Measurements from ENCODE around the gene POU5F2.

POU5F2 gene

GRCh38 chr5:93741136-93741811 lies at the start of gene POU5F2:
Gene POU5F2 (minus strand): TSS chr5:93741600. CDS start chr5:93741563, 37 bp downstream.
- no peak for DNase-seq

DNA sequence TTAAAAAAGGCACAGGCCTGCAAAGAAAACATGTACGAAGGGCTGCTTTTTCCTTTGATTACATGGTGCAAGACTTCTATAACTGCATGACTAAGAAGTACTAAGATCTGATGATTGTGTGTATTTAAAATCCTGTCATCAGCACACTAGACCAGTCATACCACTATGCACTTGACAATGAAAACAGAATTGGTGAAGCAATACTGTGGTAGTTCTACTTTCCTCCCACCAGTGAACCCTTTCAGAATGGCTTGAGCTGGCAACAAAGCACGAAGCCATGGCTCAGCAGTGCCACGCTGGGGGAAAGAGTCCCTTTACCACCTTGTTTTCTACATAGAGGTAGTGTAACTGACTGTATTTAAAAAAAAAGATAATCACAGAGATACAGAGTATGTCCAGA lies 49.0 kb upstream of the POU5F2 start:
- no peak for DNase-seq

GRCh38 chr5:93789173-93790067 lies 48.0 kb upstream of the POU5F2 start:
- DNase-seq, result no peak

DNA sequence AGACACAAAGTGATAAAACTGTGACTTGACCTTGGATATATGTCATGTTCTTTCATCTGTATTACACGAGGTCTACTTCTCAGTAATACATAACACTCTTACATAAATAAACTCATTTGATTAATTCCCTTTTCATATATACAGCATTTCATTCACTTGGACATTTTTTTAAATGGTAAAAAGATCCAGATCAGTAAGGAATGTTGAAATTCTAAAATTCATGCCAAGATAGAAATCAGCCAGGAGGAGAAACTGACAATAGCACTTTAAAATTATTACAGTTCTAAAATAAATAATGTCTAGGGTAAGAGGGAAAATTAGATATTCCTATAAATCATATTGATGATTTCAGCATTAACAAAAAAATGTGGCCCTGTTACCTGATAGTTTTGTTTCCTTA lies 46.2 kb upstream of the POU5F2 start:
- no peak for DNase-seq

DNA sequence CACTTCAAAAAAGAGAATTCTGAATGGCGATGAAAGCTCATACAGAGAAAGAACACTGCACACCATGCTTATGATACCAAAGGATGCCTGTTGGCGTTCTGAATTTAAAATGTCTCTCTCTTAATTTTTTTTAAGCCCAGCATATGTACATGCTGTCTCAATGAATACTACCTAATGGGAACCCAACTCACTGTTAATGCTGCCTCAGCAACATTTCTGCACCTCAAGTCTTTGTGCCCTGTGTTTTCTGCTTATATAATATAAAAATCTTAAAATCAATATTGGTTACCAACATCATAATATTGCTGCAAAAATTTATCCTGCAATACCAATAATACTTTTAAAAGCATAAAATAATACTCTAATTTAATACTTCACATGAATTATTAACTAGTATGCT lies 44.1 kb upstream of the POU5F2 start:
- DNase-seq, result no peak

GRCh38 chr5:93782978-93783377 lies 41.6 kb upstream of the POU5F2 start:
- DNase-seq, result no peak

- DNase-seq, result no peak
Observed at GRCh38 chr5:93777620-93778019, 36.2 kb upstream of the POU5F2 start.

- DNase-seq, result no peak
Observed at GRCh38 chr5:93756372-93756771, 15.0 kb upstream of the POU5F2 start.

DNA sequence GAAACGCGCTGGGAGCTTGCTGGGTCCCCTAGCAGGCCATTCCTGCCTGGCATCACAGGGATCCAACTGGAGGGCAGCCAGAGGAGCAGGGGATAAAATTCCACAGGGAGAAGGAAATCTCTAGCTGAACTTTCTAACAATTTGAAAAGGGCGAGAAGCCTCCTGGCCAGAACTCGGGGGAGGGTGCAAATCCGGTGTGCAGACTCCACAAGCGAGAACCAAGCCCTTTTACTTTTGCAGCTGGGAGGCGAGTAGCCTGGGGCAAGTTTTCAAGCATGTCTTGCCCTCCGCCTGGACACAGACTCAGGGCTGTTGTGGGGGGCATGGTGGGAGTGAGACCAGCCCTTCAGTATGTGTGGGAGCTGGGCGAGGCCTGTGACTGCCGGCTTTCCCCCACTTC lies 14.3 kb upstream of the POU5F2 start:
- no peak for DNase-seq

GRCh38 chr5:93748875-93749397 lies 7.5 kb upstream of the POU5F2 start:
- DNase-seq, result no peak

GRCh38 chr5:93746406-93747056 lies 5.1 kb upstream of the POU5F2 start:
- DNase-seq, result no peak

DNA sequence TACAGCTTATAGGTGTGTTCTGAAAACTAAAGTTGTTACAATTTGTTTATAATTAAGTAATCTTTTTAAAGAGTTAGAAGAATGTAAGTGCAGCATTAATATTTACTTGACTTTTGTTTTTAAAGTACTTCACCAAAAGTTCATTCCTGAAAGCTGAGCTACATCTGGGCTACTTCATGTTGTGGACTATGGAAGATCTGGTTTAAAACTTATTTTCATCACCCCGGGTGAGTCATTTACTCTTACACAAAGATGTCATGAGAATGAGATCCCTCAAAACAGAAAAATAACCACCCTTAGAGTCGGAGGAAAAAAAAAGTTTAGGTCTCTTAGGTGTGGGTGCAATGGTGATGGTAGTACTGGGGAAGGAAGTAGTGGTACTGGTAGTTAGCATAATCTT lies 5.1 kb downstream of the POU5F2 start:
- DNase-seq, result no peak

GRCh38 chr5:93735378-93735777 lies 6.0 kb downstream of the POU5F2 start:
- DNase-seq, result no peak

DNA sequence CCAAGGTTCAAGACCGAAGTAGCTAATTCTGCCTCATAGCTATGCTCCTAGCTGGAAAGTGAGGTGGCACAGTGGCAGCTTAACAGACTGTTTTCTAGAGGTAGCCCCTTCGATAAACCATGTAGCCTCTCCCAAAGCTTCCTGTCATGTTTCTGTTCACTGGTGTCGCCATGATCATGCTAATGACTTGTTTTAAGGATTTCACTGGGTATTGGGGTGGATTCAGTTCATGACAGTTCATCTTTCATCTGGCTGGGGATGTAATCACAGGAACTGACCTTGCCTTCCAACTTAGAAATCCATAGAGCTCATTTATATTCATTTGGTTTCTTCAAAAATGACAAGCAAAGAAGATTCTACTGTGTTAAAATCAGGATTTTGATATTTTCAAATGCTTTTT lies 9.4 kb downstream of the POU5F2 start:
- DNase-seq, result no peak

DNA sequence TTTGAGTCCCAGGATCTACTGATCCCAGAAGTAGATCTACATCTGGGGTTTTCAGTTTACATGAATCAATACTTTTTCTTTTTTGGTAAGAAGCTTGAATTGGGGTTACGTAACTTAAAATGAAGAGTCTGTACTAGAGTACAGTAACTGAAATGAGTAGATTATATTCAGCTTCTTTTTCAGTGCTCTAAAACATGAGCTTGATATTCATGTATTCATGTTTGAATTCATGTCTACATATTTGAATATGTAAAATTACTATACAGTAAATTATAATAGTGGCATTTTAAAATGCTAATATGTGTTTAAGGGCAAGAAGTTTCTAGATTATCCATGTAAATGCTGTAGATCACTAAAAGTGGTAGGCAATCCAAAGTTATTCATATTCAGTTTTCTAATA lies 14.8 kb downstream of the POU5F2 start:
- DNase-seq, result no peak

- DNase-seq, result no peak
Observed at GRCh38 chr5:93724791-93725190, 16.6 kb downstream of the POU5F2 start.

DNA sequence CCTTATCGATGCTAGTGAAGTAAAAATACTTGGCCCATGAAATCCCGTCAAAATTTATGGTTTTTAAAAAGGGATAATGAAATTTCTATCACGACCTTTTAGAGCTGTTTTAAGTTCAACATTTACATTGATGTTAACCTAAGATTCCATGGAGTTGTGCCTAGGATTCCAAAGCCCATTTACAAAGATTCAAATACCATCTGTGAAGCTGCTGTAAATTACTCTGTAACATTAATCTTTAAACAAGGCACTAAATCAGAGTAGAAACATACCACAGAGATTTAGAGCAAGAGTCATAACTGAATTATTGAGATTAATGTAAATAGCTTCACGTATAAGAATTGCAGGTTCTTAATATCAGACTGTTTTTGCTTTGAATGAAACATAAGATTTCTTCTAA lies 17.7 kb downstream of the POU5F2 start:
- no peak for DNase-seq

DNA sequence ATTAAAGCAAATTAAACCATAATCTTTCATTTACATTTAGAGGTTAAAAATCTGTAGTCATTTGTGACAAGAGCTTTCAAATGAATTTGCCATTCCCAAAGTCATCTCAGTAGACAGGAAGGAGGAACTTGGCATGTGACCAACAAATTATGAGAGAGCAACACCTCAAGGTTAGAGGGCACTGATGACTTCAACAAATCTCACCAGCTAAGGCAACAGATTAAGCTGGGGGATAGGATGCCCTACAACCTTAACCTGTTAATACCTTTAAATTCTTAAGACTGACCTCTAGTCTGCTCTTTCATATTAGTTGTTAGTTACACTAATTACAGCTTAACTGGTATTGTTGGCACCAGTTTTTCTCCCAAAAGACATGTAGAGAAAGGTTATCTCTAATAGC lies 18.4 kb downstream of the POU5F2 start:
- DNase-seq, result no peak

GRCh38 chr5:93722588-93722987 lies 18.8 kb downstream of the POU5F2 start:
- DNase-seq, result no peak

DNA sequence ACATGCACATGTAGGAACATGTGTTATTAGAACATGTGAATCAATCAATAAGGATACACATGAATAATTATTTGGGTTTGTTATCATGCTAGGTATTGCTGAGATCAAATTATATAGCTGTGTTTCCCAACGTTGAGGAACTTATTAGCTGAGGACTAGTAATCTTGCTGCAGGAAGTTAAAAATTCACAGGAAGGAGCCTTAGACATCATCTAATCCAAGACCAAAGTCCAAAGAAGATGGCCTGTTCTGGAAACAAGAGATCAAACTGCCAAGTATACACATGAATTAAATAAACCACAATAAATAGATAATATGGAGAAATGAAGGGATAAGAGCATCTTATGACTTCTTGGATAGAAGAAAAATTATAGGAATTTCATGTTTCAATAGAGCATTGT lies 19.9 kb downstream of the POU5F2 start:
- DNase-seq, result no peak

DNA sequence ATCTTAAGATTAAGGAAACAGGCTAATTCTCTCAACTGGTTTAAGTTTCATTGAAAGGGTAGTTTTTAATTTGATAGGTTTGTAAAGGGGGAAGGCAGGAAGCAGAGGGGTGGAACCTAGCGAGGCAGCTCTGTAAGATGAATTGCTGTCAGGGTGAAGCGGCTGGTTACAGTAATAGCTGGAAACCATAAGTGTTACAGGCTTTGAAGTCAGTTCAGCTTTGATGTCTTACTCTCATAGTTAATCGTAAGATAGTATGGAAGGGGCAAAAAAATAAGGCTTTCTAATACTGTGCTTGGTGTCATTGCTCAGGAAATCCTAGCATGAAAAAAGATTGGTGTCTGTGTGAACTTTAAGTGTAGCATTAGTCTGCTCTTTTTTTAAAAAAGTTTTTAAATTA lies 20.3 kb downstream of the POU5F2 start:
- DNase-seq, result no peak

GRCh38 chr5:93717162-93717561 lies 24.2 kb downstream of the POU5F2 start:
- peak in 2 of 58 donors; percentile 1 to 26 for DNase-seq

Data from anterior cingulate cortex (tissue), 58 donors.